HG02870 (cell line): Measurements from ENCODE around the gene GPR176.
"Not testable (repeated sequence)": the region's sequence is repeated elsewhere in the genome, so short reads cannot be mapped to it uniquely, and the experiment has no call there.

Experiments used
- ATAC-seq: cut with Tn5 transposase; IDR thresholded peaks from one replicate; pipeline ENCODE4 v1.9.1; 2021; ENCODE audit warnings: mild to moderate bottlenecking, moderate library complexity; ENCODE audit not compliant: unreplicated experiment

GPR176 gene

GRCh38 chr15:39814489-39814888 lies 105.6 kb downstream of the GPR176 start:
- ATAC-seq = no peak

GRCh38 chr15:39812651-39813050 lies 107.4 kb downstream of the GPR176 start:
- ATAC-seq = not testable (repeated sequence)

- no peak for ATAC-seq
These were observed 111.2 kb downstream of the GPR176 start for GRCh38 chr15:39808909-39809308.

- no peak for ATAC-seq
These were observed 112.3 kb downstream of the GPR176 start for GRCh38 chr15:39807791-39808190.

GRCh38 chr15:39804026-39804425 lies 116.0 kb downstream of the GPR176 start:
- peak; percentile 54 for ATAC-seq

- ATAC-seq = no peak
These were observed 117.0 kb downstream of the GPR176 start for GRCh38 chr15:39803016-39803415.

GRCh38 chr15:39801641-39802309 lies 118.3 kb downstream of the GPR176 start:
- ATAC-seq = peak; percentile 69

GRCh38 chr15:39799552-39800011 lies 120.5 kb downstream of the GPR176 start:
- no peak for ATAC-seq

GRCh38 chr15:39798382-39798781 lies 121.7 kb downstream of the GPR176 start:
- no peak for ATAC-seq

- peak; percentile 43 for ATAC-seq
These were observed 122.7 kb downstream of the GPR176 start for GRCh38 chr15:39797407-39797806.

GRCh38 chr15:39796601-39797000 lies 123.5 kb downstream of the GPR176 start:
- no peak for ATAC-seq

GRCh38 chr15:39795486-39795885 lies 124.6 kb downstream of the GPR176 start:
- ATAC-seq = no peak

- ATAC-seq = no peak
These were observed 125.1 kb downstream of the GPR176 start for GRCh38 chr15:39794954-39795353.

GRCh38 chr15:39793923-39794322 lies 126.1 kb downstream of the GPR176 start:
- ATAC-seq = no peak

- ATAC-seq = no peak
These were observed 127.2 kb downstream of the GPR176 start for GRCh38 chr15:39792844-39793335.

- ATAC-seq = no peak
These were observed 127.8 kb downstream of the GPR176 start for GRCh38 chr15:39792025-39792843.

- ATAC-seq = no peak
These were observed 130.3 kb downstream of the GPR176 start for GRCh38 chr15:39789736-39790135.

GRCh38 chr15:39788800-39789565 lies 131.1 kb downstream of the GPR176 start:
- no peak for ATAC-seq

GRCh38 chr15:39788108-39788507 lies 132.0 kb downstream of the GPR176 start:
- peak; percentile 48 for ATAC-seq

- no peak for ATAC-seq
These were observed 132.6 kb downstream of the GPR176 start for GRCh38 chr15:39787479-39787878.

- no peak for ATAC-seq
These were observed 133.5 kb downstream of the GPR176 start for GRCh38 chr15:39786447-39787056.
